Measurements from ENCODE around the gene SHROOM2. TPM values are rescaled to one million over a fixed set of nuclear protein-coding genes. Genes with fewer than 3 reads are reported as not detected.

Gene SHROOM2
- total and polyA plus RNA-seq, 7 donors = 0.05 to 0.47 (median 0.12) TPM

GRCh38 chrX:9873952-9874351 lies 87.7 kb downstream of the SHROOM2 start:
- Histone ChIP-seq H3K9me3 (no peaks in the 10 kb centered on the region), H3K27ac (no peak overlapping the region), H3K4me3 (no peak overlapping the region), H3K36me3 (ENCODE audit: insufficient read depth in 1 of 2, low read depth in 1 of 2) (no peaks in the 10 kb centered on the region), H3K4me1 (no peaks in the 10 kb centered on the region), H3K27me3 (ENCODE audit: insufficient read depth in 3 of 3, low read length in 2 of 3) (no peaks in the 10 kb centered on the region)
- no peak for DNase-seq
- intact Hi-C loops (cut with DNase I) = no loop called here
- peak; percentile 46 for TF ChIP-seq CTCF (IDR thresholded peaks at IDR 0.05)
- WGBS, 3 donors = 62 to 69% (median 67%) methylated on average over 9 of the region's 9 CpGs
- peak in 3 of 4 donors; percentile 34 to 53 (median 49) for ATAC-seq

- H3K27me3 ChIP-seq (ENCODE audit: insufficient read depth in 3 of 3, low read length in 2 of 3) = no peaks in the 10 kb centered on the region
- no peak for TF ChIP-seq CTCF (IDR thresholded peaks at IDR 0.05)
- H3K4me1 ChIP-seq = no peaks in the 10 kb centered on the region
- no peaks in the 10 kb centered on the region for H3K36me3 ChIP-seq (ENCODE audit: insufficient read depth in 1 of 2, low read depth in 1 of 2)
- no peaks in the 10 kb centered on the region for H3K9me3 ChIP-seq
- intact Hi-C loops (cut with DNase I) = no loop called here
- no peak overlapping the region for H3K4me3 ChIP-seq
- ATAC-seq (no peak), DNase-seq (no peak)
- WGBS, 3 donors = 63 to 77% (median 77%) methylated on average over 6 of the region's 6 CpGs
- H3K27ac ChIP-seq = no peak overlapping the region
Measured at GRCh38 chrX:9874483-9874882, 88.3 kb downstream of the SHROOM2 start.

- WGBS, 3 donors = 64 to 76% (median 65%) methylated on average over 3 of the region's 3 CpGs
- Histone ChIP-seq H3K9me3 (no peaks in the 10 kb centered on the region), H3K4me3 (no peak overlapping the region), H3K27ac (no peak overlapping the region), H3K27me3 (ENCODE audit: insufficient read depth in 3 of 3, low read length in 2 of 3) (peaks cover 0 to 11% (median 0%) of the 10 kb centered on the region in 3 donors), H3K4me1 (no peaks in the 10 kb centered on the region), H3K36me3 (ENCODE audit: insufficient read depth in 1 of 2, low read depth in 1 of 2) (no peaks in the 10 kb centered on the region)
- TF ChIP-seq CTCF (IDR thresholded peaks at IDR 0.05) = no peak
- intact Hi-C loops (cut with DNase I) = no loop called here
- no peak for ATAC-seq
- no peak for DNase-seq
Measured at GRCh38 chrX:9875801-9876200, 89.6 kb downstream of the SHROOM2 start.

- no peaks in the 10 kb centered on the region for H3K36me3 ChIP-seq (ENCODE audit: insufficient read depth in 1 of 2, low read depth in 1 of 2)
- ATAC-seq (no peak), DNase-seq (no peak)
- 81 to 92% (median 89%) methylated on average over 4 of the region's 4 CpGs for WGBS, 3 donors
- TF ChIP-seq CTCF (IDR thresholded peaks at IDR 0.05) = no peak
- H3K27me3 ChIP-seq (ENCODE audit: insufficient read depth in 3 of 3, low read length in 2 of 3) = peaks cover 0 to 11% (median 0%) of the 10 kb centered on the region in 3 donors
- no peak overlapping the region for H3K27ac ChIP-seq
- H3K4me1 ChIP-seq = no peaks in the 10 kb centered on the region
- intact Hi-C loops (cut with DNase I) = no loop called here
- no peaks in the 10 kb centered on the region for H3K9me3 ChIP-seq
- H3K4me3 ChIP-seq = no peak overlapping the region
Measured at GRCh38 chrX:9876201-9876600, 90.0 kb downstream of the SHROOM2 start.

GRCh38 chrX:9878146-9878820 lies 92.1 kb downstream of the SHROOM2 start:
- no peak for ATAC-seq
- 31 to 46% (median 44%) methylated on average over 10 to 12 of the region's 12 CpGs for WGBS, 3 donors
- no peak overlapping the region for H3K4me3 ChIP-seq
- H3K36me3 ChIP-seq (ENCODE audit: insufficient read depth in 1 of 2, low read depth in 1 of 2) = no peaks in the 10 kb centered on the region
- no peaks in the 10 kb centered on the region for H3K4me1 ChIP-seq
- DNase-seq = no peak
- intact Hi-C loops (cut with DNase I) = no loop called here
- no peak for TF ChIP-seq CTCF (IDR thresholded peaks at IDR 0.05)
- peaks cover 0 to 14% (median 0%) of the 10 kb centered on the region in 3 donors for H3K27me3 ChIP-seq (ENCODE audit: insufficient read depth in 3 of 3, low read length in 2 of 3)
- H3K9me3 ChIP-seq = no peaks in the 10 kb centered on the region
- H3K27ac ChIP-seq = no peak overlapping the region

Measured in psoas muscle (tissue), 8 donors.